ENCODE data around the gene BRD4.

The BRD4 gene

DNA sequence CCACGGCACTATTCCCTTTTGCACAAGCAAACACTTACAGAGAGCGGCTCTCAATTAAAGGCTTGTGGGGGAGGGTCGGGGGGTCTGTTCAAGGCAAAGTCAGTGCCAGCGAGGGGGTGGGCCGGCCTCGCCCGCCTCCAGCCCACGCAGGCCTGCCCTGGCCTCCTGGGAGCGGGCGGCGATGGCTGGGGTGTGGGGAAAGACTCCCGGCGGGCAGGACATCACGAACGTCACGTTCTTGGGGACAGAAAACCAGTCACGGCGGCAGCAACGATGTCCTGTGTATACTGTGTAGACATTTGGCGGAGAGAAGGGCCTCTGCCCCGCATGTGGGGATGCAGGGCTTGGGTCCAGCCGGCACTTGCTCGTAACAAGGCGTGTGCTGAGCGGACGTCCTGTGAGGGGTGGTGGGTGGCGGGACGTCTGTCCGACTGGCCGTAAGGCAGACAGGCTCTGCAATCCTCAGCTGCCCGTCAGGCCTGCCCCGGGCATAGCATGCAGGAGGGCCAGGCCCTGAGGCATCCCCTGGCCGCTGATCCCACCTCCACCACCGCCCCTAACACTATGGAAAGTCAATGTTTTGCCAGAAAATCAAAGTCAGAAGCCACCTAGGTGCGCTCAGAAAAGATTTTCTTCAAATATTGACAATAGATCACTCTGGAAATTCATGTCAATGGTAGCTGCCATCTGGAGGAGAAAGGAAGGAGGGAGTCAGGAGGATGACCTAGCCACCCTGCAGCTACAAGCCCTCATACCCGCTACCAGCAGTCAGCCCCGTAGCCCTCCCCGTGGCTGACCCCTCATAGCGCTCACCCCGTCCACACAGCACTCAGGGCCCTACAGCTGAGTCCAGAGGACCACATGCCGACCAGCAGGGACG lies 94.3 kb downstream of the BRD4 start:
- H3K9me3 ChIP-seq (ENCODE audit: control insufficient read depth, low read length), result no peaks in the 10 kb centered on the region
- H3K9ac ChIP-seq (ENCODE audit: low read length), result no peak overlapping the region
- peaks cover 11% of the 10 kb centered on the region for H3K36me3 ChIP-seq (ENCODE audit: control insufficient read depth, insufficient read depth, low read length)
- no peak overlapping the region for H3K4me3 ChIP-seq (ENCODE audit: low read length)
- peaks cover 5% of the 10 kb centered on the region for H3K27me3 ChIP-seq (ENCODE audit: control insufficient read depth, insufficient read depth, low read length)
- H3K4me1 ChIP-seq (ENCODE audit: control insufficient read depth, insufficient read depth, low read length), result no peaks in the 10 kb centered on the region

GRCh38 chr19:15236886-15237285 lies 95.5 kb downstream of the BRD4 start:
- H3K4me1 ChIP-seq (ENCODE audit: control insufficient read depth, insufficient read depth, low read length), result no peaks in the 10 kb centered on the region
- H3K36me3 ChIP-seq (ENCODE audit: control insufficient read depth, insufficient read depth, low read length), result peaks cover 11% of the 10 kb centered on the region

GRCh38 chr19:15235781-15236180 lies 96.6 kb downstream of the BRD4 start:
- Histone ChIP-seq H3K4me1 (ENCODE audit: control insufficient read depth, insufficient read depth, low read length) (no peaks in the 10 kb centered on the region), H3K36me3 (ENCODE audit: control insufficient read depth, insufficient read depth, low read length) (peaks cover 11% of the 10 kb centered on the region), H3K9me3 (ENCODE audit: control insufficient read depth, low read length) (no peaks in the 10 kb centered on the region), H3K4me3 (ENCODE audit: low read length) (no peak overlapping the region), H3K9ac (ENCODE audit: low read length) (no peak overlapping the region), H3K27me3 (ENCODE audit: control insufficient read depth, insufficient read depth, low read length) (peaks cover 22% of the 10 kb centered on the region)

More at GRCh38 chr19:15236886-15237285, 95.5 kb downstream of the BRD4 start:
- Histone ChIP-seq H3K9ac (ENCODE audit: low read length) (no peak overlapping the region), H3K27me3 (ENCODE audit: control insufficient read depth, insufficient read depth, low read length) (peaks cover 11% of the 10 kb centered on the region), H3K9me3 (ENCODE audit: control insufficient read depth, low read length) (no peaks in the 10 kb centered on the region), H3K4me3 (ENCODE audit: low read length) (no peak overlapping the region)

GRCh38 chr19:15234431-15235130 lies 97.8 kb downstream of the BRD4 start:
- H3K36me3 ChIP-seq (ENCODE audit: control insufficient read depth, insufficient read depth, low read length), result peaks cover 11% of the 10 kb centered on the region
- no peaks in the 10 kb centered on the region for H3K4me1 ChIP-seq (ENCODE audit: control insufficient read depth, insufficient read depth, low read length)
- H3K9me3 ChIP-seq (ENCODE audit: control insufficient read depth, low read length), result no peaks in the 10 kb centered on the region
- H3K4me3 ChIP-seq (ENCODE audit: low read length), result no peak overlapping the region
- H3K9ac ChIP-seq (ENCODE audit: low read length), result no peak overlapping the region
- H3K27me3 ChIP-seq (ENCODE audit: control insufficient read depth, insufficient read depth, low read length), result peaks cover 22% of the 10 kb centered on the region

DNA sequence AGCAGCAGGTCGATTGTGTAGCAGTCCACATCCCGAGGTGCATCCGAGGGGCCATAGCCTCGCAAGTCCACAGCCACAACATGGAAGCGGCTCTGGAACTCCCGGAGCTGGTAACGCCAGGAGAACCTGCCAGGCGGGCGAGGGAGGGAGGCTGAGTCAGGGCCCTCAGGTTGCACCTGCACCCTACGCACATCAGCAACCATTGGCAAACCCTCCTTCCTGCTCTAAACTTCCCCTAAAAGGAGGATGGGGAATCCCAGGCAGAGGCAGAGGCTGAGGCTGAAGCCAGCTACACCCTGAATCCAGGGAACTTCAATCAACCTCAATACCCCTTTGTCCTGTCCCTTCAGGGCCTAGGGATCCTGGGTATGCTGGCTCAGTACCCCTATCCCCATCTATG lies 101.1 kb downstream of the BRD4 start:
- H3K4me3 ChIP-seq (ENCODE audit: low read length), result no peak overlapping the region
- H3K36me3 ChIP-seq (ENCODE audit: control insufficient read depth, insufficient read depth, low read length), result no peaks in the 10 kb centered on the region
- H3K4me1 ChIP-seq (ENCODE audit: control insufficient read depth, insufficient read depth, low read length), result no peaks in the 10 kb centered on the region
- no peak overlapping the region for H3K9ac ChIP-seq (ENCODE audit: low read length)
- H3K9me3 ChIP-seq (ENCODE audit: control insufficient read depth, low read length), result no peaks in the 10 kb centered on the region
- H3K27me3 ChIP-seq (ENCODE audit: control insufficient read depth, insufficient read depth, low read length), result peaks cover 22% of the 10 kb centered on the region

GRCh38 chr19:15227261-15227660 lies 105.1 kb downstream of the BRD4 start:
- Histone ChIP-seq H3K9me3 (ENCODE audit: control insufficient read depth, low read length) (no peaks in the 10 kb centered on the region), H3K4me1 (ENCODE audit: control insufficient read depth, insufficient read depth, low read length) (peaks cover 10% of the 10 kb centered on the region), H3K36me3 (ENCODE audit: control insufficient read depth, insufficient read depth, low read length) (no peaks in the 10 kb centered on the region), H3K9ac (ENCODE audit: low read length) (no peak overlapping the region), H3K27me3 (ENCODE audit: control insufficient read depth, insufficient read depth, low read length) (peaks cover 29% of the 10 kb centered on the region), H3K4me3 (ENCODE audit: low read length) (no peak overlapping the region)

- Histone ChIP-seq H3K4me3 (ENCODE audit: low read length) (no peak overlapping the region), H3K9ac (ENCODE audit: low read length) (no peak overlapping the region), H3K36me3 (ENCODE audit: control insufficient read depth, insufficient read depth, low read length) (no peaks in the 10 kb centered on the region), H3K4me1 (ENCODE audit: control insufficient read depth, insufficient read depth, low read length) (peaks cover 10% of the 10 kb centered on the region), H3K27me3 (ENCODE audit: control insufficient read depth, insufficient read depth, low read length) (peaks cover 14% of the 10 kb centered on the region), H3K9me3 (ENCODE audit: control insufficient read depth, low read length) (no peaks in the 10 kb centered on the region)
These were observed 106.6 kb downstream of the BRD4 start for GRCh38 chr19:15225760-15226159.

GRCh38 chr19:15223649-15224361 lies 108.5 kb downstream of the BRD4 start:
- H3K4me1 ChIP-seq (ENCODE audit: control insufficient read depth, insufficient read depth, low read length), result peaks cover 10% of the 10 kb centered on the region
- H3K9me3 ChIP-seq (ENCODE audit: control insufficient read depth, low read length), result no peaks in the 10 kb centered on the region
- H3K36me3 ChIP-seq (ENCODE audit: control insufficient read depth, insufficient read depth, low read length), result no peaks in the 10 kb centered on the region
- H3K9ac ChIP-seq (ENCODE audit: low read length), result no peak overlapping the region
- peaks cover 14% of the 10 kb centered on the region for H3K27me3 ChIP-seq (ENCODE audit: control insufficient read depth, insufficient read depth, low read length)
- H3K4me3 ChIP-seq (ENCODE audit: low read length), result no peak overlapping the region

DNA sequence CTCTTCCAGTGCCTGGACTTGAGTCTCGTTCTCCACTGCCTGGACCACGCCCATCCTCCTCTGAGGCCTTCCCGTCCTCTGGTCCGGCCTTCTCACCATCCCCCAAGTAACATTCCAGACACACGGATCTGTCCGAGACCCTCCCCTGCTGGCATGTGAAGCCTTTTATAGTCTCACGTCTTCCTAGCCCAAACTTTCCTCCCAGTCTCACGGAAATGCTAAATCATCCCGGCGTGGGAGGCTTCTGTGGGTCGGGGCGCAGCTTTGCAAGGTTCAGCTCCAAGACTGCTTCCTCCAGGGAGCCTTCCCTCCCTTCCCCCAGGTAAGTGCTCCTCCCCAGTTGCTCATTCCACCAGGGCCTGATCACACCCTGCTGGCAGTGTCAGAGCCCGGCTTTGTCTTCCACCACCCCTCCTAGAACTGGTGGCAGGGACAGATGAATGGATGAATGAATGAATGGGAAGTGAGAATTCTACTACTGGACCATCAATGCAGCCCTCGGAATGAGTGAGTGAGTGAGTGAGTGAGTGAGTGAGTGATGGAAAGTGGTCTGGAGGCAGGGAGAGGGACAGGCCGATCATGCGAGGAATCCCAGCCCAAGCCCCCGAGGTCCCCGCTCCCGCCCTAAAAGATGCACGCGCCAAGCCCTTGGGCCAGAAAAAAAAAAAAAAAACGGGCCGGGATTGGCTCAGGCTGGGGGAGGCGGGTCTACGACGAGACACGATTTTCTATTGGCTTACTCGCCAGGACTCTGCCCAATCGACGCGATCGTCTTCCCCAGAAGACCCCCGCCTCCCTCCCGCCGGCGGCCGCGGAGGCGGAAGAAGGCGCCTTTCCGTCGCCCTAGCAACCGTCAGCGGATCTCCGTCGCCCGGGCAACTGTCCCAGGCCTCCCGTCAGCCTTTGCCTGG lies 109.3 kb downstream of the BRD4 start:
- no peak overlapping the region for H3K4me3 ChIP-seq (ENCODE audit: low read length)
- H3K27me3 ChIP-seq (ENCODE audit: control insufficient read depth, insufficient read depth, low read length), result peaks cover 14% of the 10 kb centered on the region
- no peaks in the 10 kb centered on the region for H3K9me3 ChIP-seq (ENCODE audit: control insufficient read depth, low read length)
- H3K9ac ChIP-seq (ENCODE audit: low read length), result no peak overlapping the region
- peaks cover 10% of the 10 kb centered on the region for H3K4me1 ChIP-seq (ENCODE audit: control insufficient read depth, insufficient read depth, low read length)
- no peaks in the 10 kb centered on the region for H3K36me3 ChIP-seq (ENCODE audit: control insufficient read depth, insufficient read depth, low read length)

DNA sequence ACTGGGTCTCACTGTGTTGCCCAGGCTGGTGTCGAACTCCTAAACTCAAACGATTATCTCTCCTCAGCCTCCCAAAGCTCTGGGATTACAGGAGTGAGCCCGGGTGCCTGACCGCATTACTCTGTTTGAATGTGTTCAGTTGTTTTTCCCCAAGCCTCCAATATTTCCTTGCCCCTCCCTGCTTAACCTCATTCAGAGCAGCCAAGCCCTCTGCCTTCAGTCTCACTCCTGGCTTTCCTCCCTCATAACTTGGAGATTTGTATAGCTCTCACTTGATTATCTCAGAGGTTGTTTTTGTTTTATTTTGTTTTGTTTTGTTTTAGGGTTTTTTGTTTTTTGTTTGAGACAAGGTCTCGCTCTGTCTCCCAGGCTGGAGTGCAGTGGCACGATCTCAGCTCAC lies 111.5 kb downstream of the BRD4 start:
- Histone ChIP-seq H3K4me3 (ENCODE audit: low read length) (no peak overlapping the region), H3K9me3 (ENCODE audit: control insufficient read depth, low read length) (no peaks in the 10 kb centered on the region), H3K36me3 (ENCODE audit: control insufficient read depth, insufficient read depth, low read length) (no peaks in the 10 kb centered on the region), H3K9ac (ENCODE audit: low read length) (no peak overlapping the region), H3K27me3 (ENCODE audit: control insufficient read depth, insufficient read depth, low read length) (peaks cover 14% of the 10 kb centered on the region), H3K4me1 (ENCODE audit: control insufficient read depth, insufficient read depth, low read length) (peaks cover 10% of the 10 kb centered on the region)

DNA sequence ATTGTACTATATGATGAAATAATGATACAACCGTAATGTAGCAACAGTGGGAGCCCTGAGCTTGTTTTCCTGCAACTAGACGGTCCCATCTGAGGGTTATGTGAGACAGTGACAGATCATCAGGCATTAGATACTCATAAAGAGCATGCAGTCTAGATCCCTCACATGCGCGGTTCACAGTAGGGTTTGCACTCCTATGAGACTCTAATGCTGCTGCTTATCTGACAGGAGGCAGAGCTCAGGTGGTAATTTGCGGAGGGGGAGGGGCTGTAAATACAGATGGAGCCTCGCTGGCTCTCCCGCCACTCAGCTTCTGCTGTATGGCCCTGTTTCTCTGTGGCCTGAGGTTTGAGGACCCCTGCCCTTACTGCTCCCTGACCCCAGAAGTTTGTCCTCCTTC lies 113.8 kb downstream of the BRD4 start:
- peaks cover 8% of the 10 kb centered on the region for H3K27me3 ChIP-seq (ENCODE audit: control insufficient read depth, insufficient read depth, low read length)
- no peak overlapping the region for H3K9ac ChIP-seq (ENCODE audit: low read length)
- H3K36me3 ChIP-seq (ENCODE audit: control insufficient read depth, insufficient read depth, low read length), result no peaks in the 10 kb centered on the region
- H3K4me3 ChIP-seq (ENCODE audit: low read length), result no peak overlapping the region
- peaks cover 6% of the 10 kb centered on the region for H3K4me1 ChIP-seq (ENCODE audit: control insufficient read depth, insufficient read depth, low read length)
- H3K9me3 ChIP-seq (ENCODE audit: control insufficient read depth, low read length), result no peaks in the 10 kb centered on the region

Measured in mucosa of stomach (tissue), 1 donor.